C1 segment of cervical spinal cord (tissue), 14 donors: ENCODE results near the gene DNAJC15.
"Not testable (repeated sequence)": the region's sequence is repeated elsewhere in the genome, so short reads cannot be mapped to it uniquely, and the experiment has no call there.

Source experiments
- DNase-seq, 14 donors: peaks; one replicate each; lab custom pipeline; 2025; lab: John Stamatoyannopoulos, UW

Gene DNAJC15

GRCh38 chr13:43023289-43023963 lies at the start of gene DNAJC15:
TSS of gene DNAJC15 (plus strand) at chr13:43023586. CDS start at chr13:43023627, 41 bp downstream.
- DNase-seq, result peak; percentile 34 to 86 (median 71)

GRCh38 chr13:42976066-42976465 lies 47.3 kb upstream of the DNAJC15 start:
- no peak for DNase-seq

DNA sequence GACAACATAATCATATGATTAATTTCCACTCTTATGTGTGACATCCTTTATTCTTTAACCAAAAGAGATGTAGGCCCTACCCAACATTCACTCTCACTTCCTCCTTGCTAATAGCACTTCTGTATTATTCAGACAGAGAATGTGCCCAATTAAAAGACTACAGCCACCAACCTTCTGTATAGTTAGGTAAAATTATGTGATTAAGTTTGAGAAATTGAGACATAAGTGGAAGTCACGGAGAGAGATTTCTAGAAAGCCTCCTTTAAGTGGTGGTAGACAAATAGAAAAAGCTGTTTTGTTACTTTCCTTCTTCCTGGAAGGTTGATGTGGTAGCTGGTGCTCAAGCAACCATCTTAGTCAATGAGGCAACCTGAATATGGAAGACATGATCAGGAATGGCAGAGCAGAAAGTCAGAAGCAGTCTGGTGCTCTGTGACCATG lies 46.1 kb upstream of the DNAJC15 start:
- DNase-seq, result no peak

DNA sequence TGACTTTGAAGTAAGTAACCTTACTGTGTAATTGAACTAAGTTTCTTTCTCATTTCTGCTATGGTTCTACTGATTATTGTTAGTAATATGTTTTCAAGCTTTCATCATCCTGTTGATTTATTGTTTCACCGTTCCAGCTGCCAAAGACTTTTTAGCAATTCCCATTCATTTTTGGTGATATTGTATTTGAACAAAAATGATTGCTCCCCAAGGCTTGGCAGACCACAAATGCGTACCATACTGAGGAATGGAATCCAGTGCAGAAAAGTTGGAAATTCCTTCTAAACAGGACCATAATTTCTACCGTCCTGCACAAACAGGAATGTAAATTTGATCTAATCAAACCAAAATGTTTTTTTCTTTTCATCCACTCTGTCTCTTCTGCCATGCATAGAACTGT lies 42.1 kb upstream of the DNAJC15 start:
- no peak for DNase-seq

GRCh38 chr13:42981853-42982252 lies 41.5 kb upstream of the DNAJC15 start:
- DNase-seq, result no peak

DNA sequence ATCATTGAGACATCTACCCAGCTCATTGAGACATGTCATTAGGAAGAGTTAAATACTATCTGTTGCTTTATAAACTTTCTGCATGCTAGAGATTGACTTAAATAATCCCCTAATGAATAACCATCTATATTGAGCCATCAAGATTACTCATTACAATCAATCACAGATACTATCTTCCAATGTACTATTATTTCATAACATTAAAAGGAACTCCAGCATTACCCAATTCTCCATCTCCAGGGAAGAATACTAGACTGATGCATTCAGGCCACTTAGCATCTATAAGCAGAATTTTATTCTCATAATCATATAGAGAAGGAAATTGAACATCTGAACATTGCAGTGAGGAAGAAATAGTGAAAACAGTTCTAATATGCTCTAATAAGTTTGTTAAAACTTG lies 39.4 kb upstream of the DNAJC15 start:
- DNase-seq, result no peak

GRCh38 chr13:42984691-42985090 lies 38.7 kb upstream of the DNAJC15 start:
- DNase-seq, result no peak

DNA sequence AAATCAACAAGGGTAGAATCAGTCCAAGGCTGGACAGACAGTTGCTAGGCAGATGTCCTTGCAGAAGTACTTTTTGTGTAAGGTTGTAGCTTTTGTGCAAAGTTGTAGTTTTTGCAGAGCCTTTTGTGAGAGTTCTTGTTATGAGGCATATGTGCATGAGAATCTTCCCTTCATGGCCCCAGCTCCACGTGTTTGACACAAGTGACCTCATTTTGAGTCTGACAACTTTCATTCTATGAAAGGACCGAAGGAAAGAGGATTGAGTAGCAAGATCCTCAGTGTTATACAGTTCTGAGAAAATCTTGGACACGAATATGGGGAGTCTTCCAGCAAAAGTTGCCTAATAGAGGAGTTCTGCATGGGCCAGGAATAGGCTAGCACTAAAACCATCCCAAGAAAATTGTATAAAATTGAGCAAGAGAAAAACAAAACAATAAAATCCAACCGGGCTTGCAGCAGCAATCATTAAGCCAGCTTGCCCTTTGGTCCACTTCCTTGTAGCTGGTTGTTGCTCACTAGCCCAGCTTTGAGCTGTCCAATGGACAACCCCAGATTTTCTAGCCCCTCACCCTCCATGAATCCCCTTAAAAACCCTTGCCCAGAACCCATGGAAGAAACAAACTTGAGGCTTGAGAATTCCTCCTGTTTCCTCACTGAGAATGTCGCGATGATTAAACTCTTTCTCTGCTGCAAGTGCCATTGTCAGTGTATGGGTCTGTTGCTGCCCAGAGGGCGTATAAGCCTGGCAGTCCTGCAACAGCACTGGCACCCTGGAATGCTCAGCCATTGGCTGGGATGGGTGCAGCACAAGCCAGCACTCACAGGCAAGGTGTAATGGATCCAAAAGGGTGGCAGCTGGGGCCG lies 37.8 kb upstream of the DNAJC15 start:
- DNase-seq, result peak in 1 of 14 donors; percentile 15

DNA sequence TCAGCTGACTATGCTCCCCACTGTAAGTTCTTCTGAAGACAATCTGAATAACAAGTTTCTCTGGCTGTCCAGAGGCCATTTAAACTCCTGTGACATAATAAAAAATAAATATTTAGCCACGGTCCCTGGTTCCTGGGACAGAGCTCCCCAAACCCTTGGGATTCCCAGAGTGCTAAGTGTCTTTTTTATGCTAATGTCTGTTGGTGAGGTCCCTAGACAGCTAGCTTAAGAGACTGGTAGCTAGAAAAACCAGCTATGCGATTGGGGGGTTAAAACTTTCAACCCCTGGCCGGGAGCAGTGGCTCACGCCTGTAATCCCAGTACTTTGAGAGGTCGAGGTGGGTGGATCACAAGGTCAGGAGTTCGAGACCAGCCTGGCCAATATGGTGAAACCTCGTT lies 37.2 kb upstream of the DNAJC15 start:
- no peak for DNase-seq

- DNase-seq, result no peak
Observed at GRCh38 chr13:42990291-42991232, 32.8 kb upstream of the DNAJC15 start.

DNA sequence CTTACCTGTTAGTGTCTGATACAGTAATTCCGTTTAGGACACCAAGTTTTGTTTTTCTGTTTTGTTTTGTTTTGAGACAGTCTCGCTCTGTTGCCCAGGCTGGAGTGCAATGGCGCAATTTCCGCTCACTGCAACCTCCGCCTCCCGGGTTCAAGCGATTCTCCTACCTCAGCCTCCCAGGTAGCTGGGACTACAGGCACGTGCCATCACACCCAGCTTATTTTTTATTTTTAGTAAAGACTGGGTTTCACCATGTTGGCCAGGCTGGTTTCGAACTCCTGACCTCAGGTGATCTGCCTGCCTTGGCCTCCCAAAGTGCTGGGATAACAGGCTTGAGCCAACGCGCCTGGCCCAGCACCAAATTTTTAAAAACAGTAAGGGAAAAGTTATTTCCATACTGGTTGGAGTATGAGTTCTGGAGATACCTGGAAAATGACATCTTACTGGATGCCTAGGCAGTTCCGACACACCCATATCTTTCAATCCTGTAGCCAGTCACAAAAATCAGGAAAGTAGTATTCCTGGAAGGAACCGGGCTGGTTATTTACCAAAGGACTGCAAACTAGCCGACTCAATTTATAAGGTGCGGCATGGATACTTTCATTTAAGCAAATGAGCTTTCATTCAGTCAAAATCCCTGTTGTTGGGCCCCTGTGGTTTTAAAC lies 32.0 kb upstream of the DNAJC15 start:
- DNase-seq, result not testable (repeated sequence)

- peak in 9 of 14 donors; percentile 16 to 50 (median 40) for DNase-seq
Observed at GRCh38 chr13:42991898-42992763, 31.3 kb upstream of the DNAJC15 start, which contains the start of gene EPSTI1. TSS of gene EPSTI1 (minus strand) at chr13:42992241. CDS start at chr13:42992165, 76 bp downstream.

DNA sequence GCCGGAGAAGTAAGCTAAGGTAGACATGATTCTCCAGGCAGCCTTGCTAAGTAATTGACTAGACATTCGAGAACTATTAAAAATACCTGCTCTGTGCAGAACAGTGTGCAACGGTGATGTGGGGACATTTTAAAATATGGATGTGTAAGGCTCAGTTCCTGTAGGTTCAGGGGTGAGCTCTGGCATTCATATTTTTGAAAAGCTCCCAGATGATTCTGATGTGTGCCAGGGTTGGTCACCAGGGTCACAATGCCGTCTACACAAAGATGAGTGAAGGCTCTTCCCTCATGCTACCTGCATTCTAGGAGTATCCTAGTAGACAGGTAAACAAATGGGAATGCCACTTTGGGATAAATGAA lies 30.6 kb upstream of the DNAJC15 start:
- no peak for DNase-seq

GRCh38 chr13:42994878-42995277 lies 28.5 kb upstream of the DNAJC15 start:
- DNase-seq, result no peak

DNA sequence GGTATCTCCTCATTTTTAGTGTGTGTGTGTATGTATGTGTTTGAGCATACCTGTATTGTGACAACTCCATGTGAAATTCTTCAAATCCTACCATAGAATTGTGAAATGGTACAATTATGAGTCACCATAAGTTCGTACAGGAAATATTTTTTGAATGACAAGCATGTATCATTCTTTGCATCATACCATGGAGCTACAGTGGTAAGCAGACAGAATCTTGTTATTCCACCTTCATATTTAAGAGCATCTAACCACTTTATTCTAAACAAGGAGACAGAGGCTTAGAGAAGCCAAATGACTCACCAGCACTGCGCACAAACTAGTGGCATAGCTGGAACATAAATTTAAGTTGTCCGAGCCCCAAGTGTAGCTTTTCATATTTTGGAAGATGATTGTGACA lies 26.8 kb upstream of the DNAJC15 start:
- DNase-seq, result no peak

DNA sequence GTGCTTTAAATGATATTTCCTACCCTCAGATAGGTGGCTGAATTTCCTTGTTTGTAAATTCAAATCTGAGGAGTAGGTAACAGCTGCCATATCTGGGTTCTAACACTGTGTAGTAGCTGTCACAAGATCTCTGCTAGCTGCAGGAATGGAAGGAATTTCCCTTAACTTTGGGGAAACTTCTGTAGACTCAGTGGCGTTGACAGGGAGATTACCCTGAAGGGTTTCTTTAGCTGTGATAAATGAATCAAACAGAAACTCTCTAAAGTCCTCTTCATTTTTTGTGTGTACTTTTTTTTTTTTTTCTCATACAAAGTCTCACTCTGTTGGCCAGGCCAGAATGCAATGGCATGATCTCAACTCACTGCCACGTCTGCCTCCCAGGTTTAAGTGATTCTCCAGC lies 26.0 kb upstream of the DNAJC15 start:
- no peak for DNase-seq

DNA sequence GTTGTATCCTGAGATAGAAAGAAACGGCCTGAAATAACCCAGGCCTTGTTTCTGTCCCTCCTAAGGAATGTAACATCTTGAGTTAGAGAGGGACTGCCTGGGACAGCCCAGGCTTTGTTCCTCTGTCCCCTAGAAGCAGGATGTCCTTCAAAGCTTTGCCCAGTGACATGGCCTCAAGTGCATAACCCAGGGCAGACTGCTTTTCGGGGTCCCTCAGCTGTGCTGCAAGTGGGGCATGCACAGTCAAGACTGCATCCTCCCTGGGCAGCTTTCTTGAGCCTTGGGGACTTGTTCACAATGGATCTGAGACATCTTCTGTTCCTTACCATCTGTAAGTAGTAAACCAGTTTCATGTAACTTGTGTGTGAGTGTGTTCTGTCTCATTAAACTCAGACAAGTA lies 23.9 kb upstream of the DNAJC15 start:
- DNase-seq, result no peak

GRCh38 chr13:43000676-43001075 lies 22.7 kb upstream of the DNAJC15 start:
- DNase-seq, result no peak

DNA sequence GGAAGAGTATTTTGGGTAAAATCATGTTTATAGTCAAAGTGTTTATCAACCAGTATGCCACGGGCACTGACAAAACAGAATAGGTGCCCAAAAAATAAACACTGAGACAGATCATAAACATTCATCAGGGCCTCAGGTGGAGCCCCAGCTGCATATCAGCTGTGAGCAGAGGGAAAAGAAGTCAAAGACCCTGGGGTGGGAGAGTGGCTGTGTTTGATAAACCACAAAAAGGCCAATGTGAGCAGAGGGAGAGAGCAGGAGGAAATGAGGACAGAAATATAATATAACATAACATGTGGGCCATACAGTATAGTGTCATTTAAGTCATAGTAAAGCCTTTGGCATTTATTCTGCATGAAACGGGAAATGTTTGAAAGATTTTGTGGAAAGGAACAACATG lies 21.4 kb upstream of the DNAJC15 start:
- DNase-seq, result no peak

DNA sequence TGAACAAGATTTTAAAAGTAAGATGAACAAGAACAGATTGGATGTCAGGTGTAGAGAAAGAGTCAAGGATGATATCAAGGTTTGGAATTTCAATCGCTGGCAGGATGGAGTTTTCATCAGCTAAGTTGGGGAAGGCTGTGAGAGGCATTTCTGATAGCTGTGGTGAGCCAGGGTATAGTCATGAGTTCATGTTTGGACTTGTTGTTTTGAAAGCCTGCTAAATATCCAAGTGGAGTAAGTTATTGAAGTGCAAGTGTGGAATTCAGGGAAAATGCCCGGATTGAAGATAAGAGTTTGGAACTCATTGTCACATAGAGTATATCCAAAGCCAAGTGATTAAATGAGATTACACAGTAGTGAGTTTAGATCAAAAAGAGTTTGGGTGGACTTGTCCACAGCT lies 20.4 kb upstream of the DNAJC15 start:
- no peak for DNase-seq
